HG03097 (cell line): Measurements from ENCODE around the gene PCDHB13.

Source experiments
- ATAC-seq: cut with Tn5 transposase; IDR thresholded peaks from one replicate; pipeline ENCODE4 v1.9.1; 2021; ENCODE audit not compliant: unreplicated experiment, low FRiP score

The PCDHB13 gene

DNA sequence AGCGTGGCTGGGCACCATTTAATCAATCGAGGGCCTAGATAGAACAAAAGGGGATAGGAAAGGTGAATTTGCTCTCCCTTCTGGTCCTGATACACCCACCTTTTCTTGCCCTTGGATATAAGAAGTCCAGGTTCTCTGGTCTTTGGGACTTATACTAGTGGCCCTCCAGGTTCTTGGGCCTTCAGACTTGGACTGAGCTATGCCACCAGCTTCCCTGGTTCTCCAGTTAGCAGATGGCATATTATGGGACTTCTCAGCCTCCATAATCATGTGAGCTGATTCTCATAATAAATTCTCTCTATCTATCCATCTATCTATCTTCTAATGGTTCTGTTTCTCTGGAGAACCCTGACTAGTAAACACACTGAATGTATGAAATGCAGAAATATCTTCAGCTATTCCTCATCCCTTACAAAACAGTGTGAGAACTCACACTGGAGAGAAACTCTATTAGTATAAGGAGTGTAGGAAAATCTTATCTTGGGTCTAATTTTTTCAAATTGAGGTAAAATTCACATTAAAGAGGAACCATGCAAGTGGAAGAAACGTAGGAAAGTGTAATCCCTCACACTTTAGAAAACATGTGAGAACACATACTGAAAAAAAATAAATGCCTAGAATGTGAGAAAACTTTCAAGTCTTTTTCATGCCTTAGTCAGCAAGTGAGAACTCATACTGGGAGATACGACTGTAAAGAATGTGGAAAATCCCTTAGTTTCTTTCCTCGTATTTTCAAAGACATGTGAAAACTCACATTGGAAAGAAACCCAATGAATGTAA lies 46.9 kb downstream of the PCDHB13 start:
- ATAC-seq = no peak

DNA sequence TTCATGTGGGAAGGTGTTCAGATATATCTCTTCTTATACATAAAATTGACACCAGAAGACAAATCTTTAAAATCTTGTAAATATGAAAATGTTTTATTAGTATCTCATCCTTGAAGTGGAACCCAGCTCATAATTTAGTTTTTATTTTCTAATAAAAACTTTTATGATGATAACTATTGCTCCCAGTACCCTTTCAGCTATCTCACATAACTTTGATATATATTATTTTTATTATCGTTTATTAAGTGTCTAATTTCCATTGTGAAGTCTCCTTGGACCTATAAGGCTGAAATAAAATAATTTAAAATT lies 47.5 kb downstream of the PCDHB13 start:
- no peak for ATAC-seq
